ENCODE data around the gene CTSL. TPM values are rescaled to one million over a fixed set of nuclear protein-coding genes. Genes with fewer than 3 reads are reported as not detected.

The CTSL gene
- total RNA-seq, 1 donor from 2014 or later, result 140 TPM

GRCh38 chr9:87713988-87714330 lies 12.0 kb upstream of the CTSL start:
- ATAC-seq, result no peak
- intact Hi-C loops (cut with DNase I), result no loop called here
- no peak for DNase-seq (ENCODE audit: missing footprints)

GRCh38 chr9:87714819-87715218 lies 11.1 kb upstream of the CTSL start:
- ATAC-seq (peak; percentile 63), DNase-seq (ENCODE audit: missing footprints) (no peak)
- intact Hi-C loops (cut with DNase I), result no loop called here

- DNase-seq (ENCODE audit: missing footprints), result no peak
- intact Hi-C loops (cut with DNase I), result no loop called here
Measured at GRCh38 chr9:87716141-87716540, 9.8 kb upstream of the CTSL start.

GRCh38 chr9:87717456-87717855 lies 8.5 kb upstream of the CTSL start:
- ATAC-seq (no peak), DNase-seq (ENCODE audit: missing footprints) (no peak)
- intact Hi-C loops (cut with DNase I), result no loop called here

More at GRCh38 chr9:87716141-87716540, 9.8 kb upstream of the CTSL start:
- no peak for ATAC-seq

GRCh38 chr9:87718231-87718630 lies 7.7 kb upstream of the CTSL start:
- no peak for ATAC-seq

GRCh38 chr9:87718852-87719612 lies 6.9 kb upstream of the CTSL start:
- no peak for DNase-seq (ENCODE audit: missing footprints)
- no peak for ATAC-seq
- intact Hi-C loops (cut with DNase I), result no loop called here

More at GRCh38 chr9:87718231-87718630, 7.7 kb upstream of the CTSL start:
- no peak for DNase-seq (ENCODE audit: missing footprints)
- intact Hi-C loops (cut with DNase I), result no loop called here

- DNase-seq (ENCODE audit: missing footprints), result no peak
- intact Hi-C loops (cut with DNase I), result no loop called here
- no peak for ATAC-seq
Measured at GRCh38 chr9:87720173-87720572, 5.7 kb upstream of the CTSL start.

GRCh38 chr9:87722393-87723088 lies 3.4 kb upstream of the CTSL start:
- intact Hi-C loops (cut with DNase I), result no loop called here
- no peak for DNase-seq (ENCODE audit: missing footprints)
- ATAC-seq, result no peak

- peak; percentile 16 for ATAC-seq
- DNase-seq (ENCODE audit: missing footprints), result no peak
- intact Hi-C loops (cut with DNase I), result loop anchor here (5.0 kb wide), 1 partner anchor 43 kb away; no protein-coding TSS in a partner anchor
Measured at GRCh38 chr9:87725356-87725899, 491 bp upstream of the CTSL start.

GRCh38 chr9:87729246-87729645 lies 3.3 kb downstream of the CTSL start:
- intact Hi-C loops (cut with DNase I), result loop anchor here (5.0 kb wide), 1 partner anchor 47 kb away; no protein-coding TSS in a partner anchor
- no peak for DNase-seq (ENCODE audit: missing footprints)
- ATAC-seq, result no peak

GRCh38 chr9:87731321-87731720 lies 5.4 kb downstream of the CTSL start:
- ATAC-seq (no peak), DNase-seq (ENCODE audit: missing footprints) (no peak)
- intact Hi-C loops (cut with DNase I), result no loop called here

GRCh38 chr9:87732344-87732743 lies 6.4 kb downstream of the CTSL start:
- intact Hi-C loops (cut with DNase I), result no loop called here
- no peak for DNase-seq (ENCODE audit: missing footprints)
- peak; percentile 20 for ATAC-seq

GRCh38 chr9:87732756-87733155 lies 6.8 kb downstream of the CTSL start:
- no peak for DNase-seq (ENCODE audit: missing footprints)
- intact Hi-C loops (cut with DNase I), result no loop called here
- ATAC-seq, result no peak

GRCh38 chr9:87733273-87734052 lies 7.5 kb downstream of the CTSL start:
- intact Hi-C loops (cut with DNase I), result no loop called here
- no peak for ATAC-seq
- no peak for DNase-seq (ENCODE audit: missing footprints)

- intact Hi-C loops (cut with DNase I), result no loop called here
- no peak for DNase-seq (ENCODE audit: missing footprints)
- ATAC-seq, result no peak
Measured at GRCh38 chr9:87734106-87734505, 8.2 kb downstream of the CTSL start.

- intact Hi-C loops (cut with DNase I), result no loop called here
- no peak for DNase-seq (ENCODE audit: missing footprints)
- ATAC-seq, result no peak
Measured at GRCh38 chr9:87739546-87739945, 13.6 kb downstream of the CTSL start.

GRCh38 chr9:87740209-87740608 lies 14.3 kb downstream of the CTSL start:
- DNase-seq (ENCODE audit: missing footprints), result no peak
- intact Hi-C loops (cut with DNase I), result no loop called here
- ATAC-seq, result no peak

- intact Hi-C loops (cut with DNase I), result no loop called here
- DNase-seq (ENCODE audit: missing footprints) (no peak), ATAC-seq (no peak)
Measured at GRCh38 chr9:87741326-87741725, 15.4 kb downstream of the CTSL start.

- no peak for ATAC-seq
Measured at GRCh38 chr9:87741891-87742290, 16.0 kb downstream of the CTSL start.

More at GRCh38 chr9:87741891-87742290, 16.0 kb downstream of the CTSL start:
- intact Hi-C loops (cut with DNase I), result no loop called here
- DNase-seq (ENCODE audit: missing footprints), result no peak

Data from Right ventricle myocardium inferior (tissue), 1 donor.